HG02678 (cell line): Measurements from ENCODE around the gene CARD18.
"Not testable (repeated sequence)": the region's sequence is repeated elsewhere in the genome, so short reads cannot be mapped to it uniquely, and the experiment has no call there.

Experiments
- ATAC-seq: cut with Tn5 transposase; IDR thresholded peaks from one replicate; pipeline ENCODE4 v1.9.1; 2021; ENCODE audit warnings: mild to moderate bottlenecking, moderate library complexity; ENCODE audit not compliant: unreplicated experiment

The CARD18 gene

GRCh38 chr11:105135883-105136282, 3.7 kb downstream of the CARD18 start:
- no peak for ATAC-seq

GRCh38 chr11:105132716-105133511, 6.7 kb downstream of the CARD18 start:
- no peak for ATAC-seq

GRCh38 chr11:105130189-105130813, 9.3 kb downstream of the CARD18 start:
- no peak for ATAC-seq

GRCh38 chr11:105124756-105125155, 14.8 kb downstream of the CARD18 start:
- ATAC-seq: no peak

- no peak for ATAC-seq
These were observed 28.2 kb downstream of the CARD18 start for GRCh38 chr11:105111145-105111944.

- no peak for ATAC-seq
These were observed 28.9 kb downstream of the CARD18 start for GRCh38 chr11:105110688-105111030.

- ATAC-seq: no peak
These were observed 29.5 kb downstream of the CARD18 start for GRCh38 chr11:105109855-105110687.

- ATAC-seq: no peak
These were observed 30.2 kb downstream of the CARD18 start for GRCh38 chr11:105109321-105109720.

GRCh38 chr11:105108247-105108646, 31.3 kb downstream of the CARD18 start:
- no peak for ATAC-seq

- not testable (repeated sequence) for ATAC-seq
These were observed 32.2 kb downstream of the CARD18 start for GRCh38 chr11:105107226-105107825.

- no peak for ATAC-seq
These were observed 33.4 kb downstream of the CARD18 start for GRCh38 chr11:105106140-105106539.

- no peak for ATAC-seq
These were observed 35.3 kb downstream of the CARD18 start for GRCh38 chr11:105104292-105104691.

GRCh38 chr11:105103336-105103735, 36.2 kb downstream of the CARD18 start:
- no peak for ATAC-seq

- ATAC-seq: not testable (repeated sequence)
These were observed 37.4 kb downstream of the CARD18 start for GRCh38 chr11:105102079-105102581.

GRCh38 chr11:105100981-105101630, 38.5 kb downstream of the CARD18 start:
- no peak for ATAC-seq

- ATAC-seq: no peak
These were observed 39.4 kb downstream of the CARD18 start for GRCh38 chr11:105100206-105100605.

GRCh38 chr11:105099594-105099993, 40.0 kb downstream of the CARD18 start:
- ATAC-seq: not testable (repeated sequence)

- no peak for ATAC-seq
These were observed 47.0 kb downstream of the CARD18 start for GRCh38 chr11:105092256-105093239.
